ENCODE measurements around the gene ISOC2. TPM values are rescaled to one million over a fixed set of nuclear protein-coding genes. Genes with fewer than 3 reads are reported as not detected.
"Not testable (repeated sequence)": the region's sequence is repeated elsewhere in the genome, so short reads cannot be mapped to it uniquely, and the experiment has no call there.

The ISOC2 gene
- total RNA-seq, 1 donor from 2014 or later = 30.4 TPM

GRCh38 chr19:55456347-55456746 lies 5.1 kb downstream of the ISOC2 start:
- peaks cover 15% of the 10 kb centered on the region for H3K36me3 Mint-ChIP-seq (ENCODE audit: low read depth)
- no peak for DNase-seq (ENCODE audit: low spot score)
- no peak overlapping the region for H3K4me3 Mint-ChIP-seq (ENCODE audit: low read depth)
- H3K27ac Mint-ChIP-seq = no peak overlapping the region
- intact Hi-C loops (cut with micrococcal nuclease) = no loop called here
- H3K4me1 Mint-ChIP-seq (ENCODE audit: low read depth) = peaks cover 12% of the 10 kb centered on the region
- peaks cover 16% of the 10 kb centered on the region for H3K27me3 Mint-ChIP-seq (ENCODE audit: low read depth)
- no peaks in the 10 kb centered on the region for H3K9me3 Mint-ChIP-seq

- no peak for DNase-seq (ENCODE audit: low spot score)
- H3K36me3 Mint-ChIP-seq (ENCODE audit: low read depth) = peaks cover 15% of the 10 kb centered on the region
- intact Hi-C loops (cut with micrococcal nuclease) = no loop called here
- H3K4me1 Mint-ChIP-seq (ENCODE audit: low read depth) = peaks cover 9% of the 10 kb centered on the region
- no peak overlapping the region for H3K27ac Mint-ChIP-seq
- H3K4me3 Mint-ChIP-seq (ENCODE audit: low read depth) = no peak overlapping the region
- H3K9me3 Mint-ChIP-seq = no peaks in the 10 kb centered on the region
- H3K27me3 Mint-ChIP-seq (ENCODE audit: low read depth) = peaks cover 20% of the 10 kb centered on the region
Observed at GRCh38 chr19:55455576-55456235, 5.7 kb downstream of the ISOC2 start.

GRCh38 chr19:55454787-55455243 lies 6.6 kb downstream of the ISOC2 start:
- Mint-ChIP-seq H3K9me3 (no peaks in the 10 kb centered on the region), H3K27me3 (ENCODE audit: low read depth) (peaks cover 24% of the 10 kb centered on the region), H3K4me3 (ENCODE audit: low read depth) (no peak overlapping the region), H3K27ac (no peak overlapping the region), H3K36me3 (ENCODE audit: low read depth) (peaks cover 15% of the 10 kb centered on the region), H3K4me1 (ENCODE audit: low read depth) (peaks cover 3% of the 10 kb centered on the region)
- intact Hi-C loops (cut with micrococcal nuclease) = no loop called here
- peak; percentile 38 for DNase-seq (ENCODE audit: low spot score)

DNA sequence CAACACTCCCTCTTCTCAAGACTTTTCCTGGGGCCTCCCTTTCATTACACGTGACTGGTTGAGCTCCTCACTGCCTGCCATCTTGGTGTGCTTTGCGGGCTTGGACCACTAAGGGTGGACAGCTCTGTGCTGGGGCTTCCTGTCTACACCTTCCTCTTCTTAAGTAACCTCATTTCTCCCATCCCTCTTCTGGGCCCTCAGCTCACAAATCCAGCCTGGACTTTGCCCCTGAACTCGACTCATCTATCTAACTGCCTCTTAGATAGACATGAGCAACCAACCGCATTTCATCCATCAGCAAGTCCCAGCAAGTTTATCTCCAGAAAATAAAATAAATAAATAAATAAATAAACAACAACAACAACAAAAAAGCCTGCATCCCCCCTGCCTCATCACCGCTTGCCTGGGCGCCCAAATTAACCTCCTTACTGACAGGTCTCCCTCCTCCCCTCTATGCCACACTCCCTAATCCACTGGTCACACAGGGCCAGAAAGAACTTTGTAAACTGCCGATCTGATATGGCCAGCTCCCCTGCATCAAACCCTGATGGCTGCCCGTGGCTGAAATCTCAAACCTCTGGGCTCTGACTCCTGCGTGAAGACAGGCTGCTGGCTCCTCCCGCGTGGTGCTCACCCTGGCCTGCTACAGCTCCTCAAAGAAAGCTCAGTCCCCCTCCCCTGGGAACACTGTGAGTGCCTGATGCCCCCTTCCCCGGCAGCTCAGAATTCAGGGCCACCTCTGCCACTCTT lies 7.8 kb downstream of the ISOC2 start:
- DNase-seq (ENCODE audit: low spot score) = no peak
- intact Hi-C loops (cut with micrococcal nuclease) = no loop called here
- Mint-ChIP-seq H3K27ac (no peak overlapping the region), H3K36me3 (ENCODE audit: low read depth) (peaks cover 15% of the 10 kb centered on the region), H3K9me3 (no peaks in the 10 kb centered on the region), H3K4me3 (ENCODE audit: low read depth) (no peak overlapping the region), H3K27me3 (ENCODE audit: low read depth) (peaks cover 24% of the 10 kb centered on the region), H3K4me1 (ENCODE audit: low read depth) (peaks cover 3% of the 10 kb centered on the region)

DNA sequence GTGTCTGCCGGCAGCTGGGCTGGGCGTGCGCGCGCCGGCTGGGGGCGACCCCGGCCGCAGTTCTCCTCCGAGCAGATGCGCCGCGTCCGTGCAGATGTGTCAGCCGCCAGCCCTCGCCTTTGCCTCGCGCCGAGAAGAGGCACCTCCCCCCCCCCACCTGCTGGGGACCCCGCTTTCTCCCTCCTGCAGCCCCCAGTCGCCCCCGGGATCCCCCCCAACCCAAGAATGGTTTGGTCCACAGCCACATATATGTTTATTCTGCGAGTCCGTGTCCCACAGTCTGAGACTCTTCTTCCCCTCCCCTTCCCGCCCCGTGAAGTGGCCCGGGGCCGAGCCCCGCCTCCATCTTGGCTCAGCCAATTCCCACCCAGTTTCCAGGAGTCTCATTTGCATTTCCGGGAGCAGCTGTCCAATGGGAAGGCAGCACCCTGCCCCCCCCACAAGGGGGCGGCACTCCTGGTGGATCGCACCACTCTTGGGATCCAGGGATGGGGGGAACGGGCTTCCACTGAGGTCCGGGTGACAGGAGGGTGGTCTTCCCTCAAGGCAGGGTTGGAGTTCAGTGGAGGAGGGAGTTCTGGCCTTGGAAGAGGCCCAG lies 8.6 kb downstream of the ISOC2 start:
- intact Hi-C loops (cut with micrococcal nuclease) = no loop called here
- peaks cover 24% of the 10 kb centered on the region for H3K27me3 Mint-ChIP-seq (ENCODE audit: low read depth)
- peaks cover 3% of the 10 kb centered on the region for H3K4me1 Mint-ChIP-seq (ENCODE audit: low read depth)
- no peak overlapping the region for H3K4me3 Mint-ChIP-seq (ENCODE audit: low read depth)
- H3K36me3 Mint-ChIP-seq (ENCODE audit: low read depth) = peaks cover 15% of the 10 kb centered on the region
- DNase-seq (ENCODE audit: low spot score) = peak; percentile 42
- no peaks in the 10 kb centered on the region for H3K9me3 Mint-ChIP-seq
- no peak overlapping the region for H3K27ac Mint-ChIP-seq

- intact Hi-C loops (cut with micrococcal nuclease) = no loop called here
- no peak overlapping the region for H3K4me3 Mint-ChIP-seq (ENCODE audit: low read depth)
Observed at GRCh38 chr19:55451965-55452748, 9.3 kb downstream of the ISOC2 start.

GRCh38 chr19:55451163-55451964 lies 10.1 kb downstream of the ISOC2 start:
- H3K36me3 Mint-ChIP-seq (ENCODE audit: low read depth) = peaks cover 15% of the 10 kb centered on the region
- H3K4me3 Mint-ChIP-seq (ENCODE audit: low read depth) = no peak overlapping the region
- H3K4me1 Mint-ChIP-seq (ENCODE audit: low read depth) = peaks cover 3% of the 10 kb centered on the region

More at GRCh38 chr19:55451965-55452748, 9.3 kb downstream of the ISOC2 start:
- Mint-ChIP-seq H3K27me3 (ENCODE audit: low read depth) (peaks cover 24% of the 10 kb centered on the region), H3K27ac (no peak overlapping the region), H3K9me3 (no peaks in the 10 kb centered on the region), H3K36me3 (ENCODE audit: low read depth) (peaks cover 15% of the 10 kb centered on the region), H3K4me1 (ENCODE audit: low read depth) (peaks cover 3% of the 10 kb centered on the region)
- no peak for DNase-seq (ENCODE audit: low spot score)

DNA sequence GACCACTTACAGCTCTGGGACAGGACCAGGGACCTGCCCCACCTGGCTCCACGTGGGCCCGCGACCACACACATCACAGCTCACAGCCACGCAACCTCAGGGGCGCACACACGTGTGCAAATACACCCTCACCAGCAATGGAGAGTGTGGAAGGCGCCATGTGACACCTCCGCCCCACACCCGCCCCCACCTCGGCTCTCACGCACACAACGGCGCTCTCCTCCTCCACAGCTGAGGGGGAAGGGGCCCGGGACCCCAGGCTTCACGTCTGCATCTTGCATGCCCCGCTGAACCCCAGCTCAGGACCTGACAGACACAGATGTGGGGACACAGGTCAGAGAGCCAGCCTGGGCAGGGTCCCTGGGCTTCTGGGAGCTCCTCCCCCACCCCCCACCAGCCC lies 12.0 kb downstream of the ISOC2 start:
- Mint-ChIP-seq H3K9me3 (no peaks in the 10 kb centered on the region), H3K36me3 (ENCODE audit: low read depth) (peaks cover 10% of the 10 kb centered on the region), H3K4me3 (ENCODE audit: low read depth) (no peak overlapping the region), H3K27ac (no peak overlapping the region), H3K27me3 (ENCODE audit: low read depth) (peaks cover 31% of the 10 kb centered on the region), H3K4me1 (ENCODE audit: low read depth) (peaks cover 3% of the 10 kb centered on the region)
- no peak for DNase-seq (ENCODE audit: low spot score)
- intact Hi-C loops (cut with micrococcal nuclease) = no loop called here

More at GRCh38 chr19:55451163-55451964, 10.1 kb downstream of the ISOC2 start:
- Mint-ChIP-seq H3K27ac (no peak overlapping the region), H3K27me3 (ENCODE audit: low read depth) (peaks cover 24% of the 10 kb centered on the region), H3K9me3 (no peaks in the 10 kb centered on the region)
- intact Hi-C loops (cut with micrococcal nuclease) = no loop called here
- DNase-seq (ENCODE audit: low spot score) = no peak

DNA sequence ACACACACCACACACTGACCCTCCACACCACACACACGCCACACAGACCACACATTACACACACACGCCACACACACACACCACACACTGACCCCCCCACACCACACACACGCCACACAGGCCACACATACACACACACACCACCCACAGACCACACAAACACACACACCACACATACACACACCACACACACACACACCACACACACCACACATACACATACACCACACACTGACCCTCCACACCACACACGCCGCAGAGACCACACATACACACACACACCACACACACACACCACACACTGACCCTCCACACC lies 13.3 kb downstream of the ISOC2 start:
- H3K4me1 Mint-ChIP-seq (ENCODE audit: low read depth); H3K9me3 Mint-ChIP-seq; H3K4me3 Mint-ChIP-seq (ENCODE audit: low read depth); intact Hi-C loops (cut with micrococcal nuclease); DNase-seq (ENCODE audit: low spot score); H3K36me3 Mint-ChIP-seq (ENCODE audit: low read depth); H3K27ac Mint-ChIP-seq: not testable (repeated sequence)
- H3K27me3 Mint-ChIP-seq (ENCODE audit: low read depth) = peaks cover 36% of the 10 kb centered on the region

- Mint-ChIP-seq H3K36me3 (ENCODE audit: low read depth) (no peaks in the 10 kb centered on the region), H3K4me3 (ENCODE audit: low read depth) (no peak overlapping the region), H3K9me3 (no peaks in the 10 kb centered on the region), H3K27me3 (ENCODE audit: low read depth) (peaks cover 38% of the 10 kb centered on the region), H3K4me1 (ENCODE audit: low read depth) (no peaks in the 10 kb centered on the region), H3K27ac (no peak overlapping the region)
- intact Hi-C loops (cut with micrococcal nuclease) = no loop called here
- DNase-seq (ENCODE audit: low spot score) = no peak
Observed at GRCh38 chr19:55447421-55448174, 13.8 kb downstream of the ISOC2 start.

DNA sequence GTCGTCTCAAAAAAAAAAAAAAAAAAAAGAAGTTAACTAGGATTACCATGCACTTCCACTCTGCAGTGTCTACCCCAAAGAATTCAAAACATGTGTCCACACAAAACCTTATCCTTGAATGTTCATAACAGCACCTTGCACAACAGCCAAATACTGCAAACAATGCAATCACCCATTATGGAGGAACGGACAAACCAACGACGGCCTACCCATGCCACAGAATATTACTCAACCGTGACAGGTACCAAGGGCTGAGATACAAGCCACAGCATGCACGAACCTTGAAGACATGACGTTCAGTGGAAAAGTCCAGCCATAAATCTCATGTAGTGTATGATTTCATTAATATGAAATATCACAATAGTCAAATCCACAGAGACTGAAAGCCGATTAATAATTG lies 15.4 kb downstream of the ISOC2 start:
- Mint-ChIP-seq H3K27me3 (ENCODE audit: low read depth) (peaks cover 44% of the 10 kb centered on the region), H3K4me1 (ENCODE audit: low read depth) (peaks cover 6% of the 10 kb centered on the region)
- intact Hi-C loops (cut with micrococcal nuclease) = no loop called here

More for the DNA sequence above, 15.4 kb downstream of the ISOC2 start:
- no peak for DNase-seq (ENCODE audit: low spot score)
- H3K9me3 Mint-ChIP-seq = no peaks in the 10 kb centered on the region
- no peaks in the 10 kb centered on the region for H3K36me3 Mint-ChIP-seq (ENCODE audit: low read depth)
- no peak overlapping the region for H3K27ac Mint-ChIP-seq
- H3K4me3 Mint-ChIP-seq (ENCODE audit: low read depth) = no peak overlapping the region
